ENCODE data around the gene DOCK1.

DNA sequence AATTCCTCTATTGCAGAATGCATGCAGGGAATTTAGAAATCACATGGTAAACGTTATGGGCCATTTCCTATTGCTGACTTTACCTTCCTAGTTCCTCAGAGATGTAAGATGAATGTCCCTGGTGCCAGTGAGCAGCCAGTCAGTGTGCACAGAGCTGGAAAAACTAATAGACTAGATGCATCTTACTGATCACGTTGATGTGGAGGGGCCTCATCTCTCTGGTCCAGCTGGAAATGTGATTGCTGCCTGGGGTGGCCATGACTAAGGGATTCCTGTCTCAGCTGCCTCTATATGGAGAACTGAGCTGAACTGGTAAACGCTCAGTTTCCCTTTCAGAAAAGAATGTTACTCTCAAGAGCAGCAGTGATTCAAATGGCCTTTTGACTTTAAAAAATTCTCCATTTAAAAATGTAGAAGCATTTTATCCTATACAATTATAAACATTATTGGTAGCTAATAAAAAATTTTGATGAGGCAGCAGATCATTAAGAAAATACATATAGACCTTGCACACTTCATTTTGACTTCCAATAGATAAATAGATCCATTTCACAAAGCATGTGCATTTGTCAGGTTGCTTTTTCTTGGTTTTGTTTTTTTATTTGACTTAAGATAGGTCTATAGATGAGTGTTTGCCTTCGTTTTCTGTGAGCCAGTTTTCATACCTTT is 371.7 kb downstream of the DOCK1 start:
- TF ChIP-seq, protein P1, sequence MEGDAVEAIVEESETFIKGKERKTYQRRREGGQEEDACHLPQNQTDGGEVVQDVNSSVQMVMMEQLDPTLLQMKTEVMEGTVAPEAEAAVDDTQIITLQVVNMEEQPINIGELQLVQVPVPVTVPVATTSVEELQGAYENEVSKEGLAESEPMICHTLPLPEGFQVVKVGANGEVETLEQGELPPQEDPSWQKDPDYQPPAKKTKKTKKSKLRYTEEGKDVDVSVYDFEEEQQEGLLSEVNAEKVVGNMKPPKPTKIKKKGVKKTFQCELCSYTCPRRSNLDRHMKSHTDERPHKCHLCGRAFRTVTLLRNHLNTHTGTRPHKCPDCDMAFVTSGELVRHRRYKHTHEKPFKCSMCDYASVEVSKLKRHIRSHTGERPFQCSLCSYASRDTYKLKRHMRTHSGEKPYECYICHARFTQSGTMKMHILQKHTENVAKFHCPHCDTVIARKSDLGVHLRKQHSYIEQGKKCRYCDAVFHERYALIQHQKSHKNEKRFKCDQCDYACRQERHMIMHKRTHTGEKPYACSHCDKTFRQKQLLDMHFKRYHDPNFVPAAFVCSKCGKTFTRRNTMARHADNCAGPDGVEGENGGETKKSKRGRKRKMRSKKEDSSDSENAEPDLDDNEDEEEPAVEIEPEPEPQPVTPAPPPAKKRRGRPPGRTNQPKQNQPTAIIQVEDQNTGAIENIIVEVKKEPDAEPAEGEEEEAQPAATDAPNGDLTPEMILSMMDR (conservative IDR thresholded peaks at IDR 0.05; ENCODE audit: low read length) = no peak
- no peak for TF ChIP-seq EZH2phosphoT487 (IDR thresholded peaks at IDR 0.05; ENCODE audit: borderline replicate concordance)
